ENCODE data around the gene GSTT4.
"Not testable (repeated sequence)": the region's sequence is repeated elsewhere in the genome, so short reads cannot be mapped to it uniquely, and the experiment has no call there.

Gene GSTT4

GRCh38 chr22:24010018-24010391 is 4.8 kb upstream of the GSTT4 start:
- in situ Hi-C loops (cut with MboI; ENCODE audit: low sequenced_read_pairs), result no loop called here
- H3K36me3 ChIP-seq (replicated peaks), result no peaks in the 10 kb centered on the region; the same call in 1 of the 2 replicates
- no peaks in the 10 kb centered on the region for H3K27me3 ChIP-seq (ENCODE audit: low read depth)
- no peak for DNase-seq (ENCODE audit: low spot score in 2 of 2)
- no peaks in the 10 kb centered on the region for H3K9me3 ChIP-seq
- H3K4me3 ChIP-seq, result no peak overlapping the region
- peaks cover 5% of the 10 kb centered on the region; the same call in 1 of the 2 replicates for H3K4me1 ChIP-seq

- Histone ChIP-seq H3K4me1 (peaks cover 5% of the 10 kb centered on the region; the same call in 1 of the 2 replicates), H3K9me3 (no peaks in the 10 kb centered on the region), H3K36me3 (replicated peaks) (no peaks in the 10 kb centered on the region; the same call in 1 of the 2 replicates), H3K4me3 (no peak overlapping the region), H3K27me3 (ENCODE audit: low read depth) (no peaks in the 10 kb centered on the region)
- in situ Hi-C loops (cut with MboI; ENCODE audit: low sequenced_read_pairs), result no loop called here
- no peak for DNase-seq (ENCODE audit: low spot score in 2 of 2)
These were observed 4.2 kb upstream of the GSTT4 start for GRCh38 chr22:24009227-24010017.

- DNase-seq (ENCODE audit: low spot score in 2 of 2), result no peak
- H3K4me3 ChIP-seq, result no peak overlapping the region
- peaks cover 5% of the 10 kb centered on the region; the same call in 1 of the 2 replicates for H3K4me1 ChIP-seq
- H3K9me3 ChIP-seq, result no peaks in the 10 kb centered on the region
- H3K27me3 ChIP-seq (ENCODE audit: low read depth), result no peaks in the 10 kb centered on the region
- H3K36me3 ChIP-seq (replicated peaks), result no peaks in the 10 kb centered on the region; the same call in 1 of the 2 replicates
- in situ Hi-C loops (cut with MboI; ENCODE audit: low sequenced_read_pairs), result no loop called here
These were observed 3.4 kb upstream of the GSTT4 start for GRCh38 chr22:24008381-24009226.

- Histone ChIP-seq H3K4me3 (no peak overlapping the region), H3K9me3 (no peaks in the 10 kb centered on the region), H3K36me3 (replicated peaks) (no peaks in the 10 kb centered on the region; the same call in 1 of the 2 replicates), H3K4me1 (peaks cover 5% of the 10 kb centered on the region; the same call in 1 of the 2 replicates), H3K27me3 (ENCODE audit: low read depth) (no peaks in the 10 kb centered on the region)
- in situ Hi-C loops (cut with MboI; ENCODE audit: low sequenced_read_pairs), result no loop called here
- DNase-seq (ENCODE audit: low spot score in 2 of 2), result no peak
These were observed 2.7 kb upstream of the GSTT4 start for GRCh38 chr22:24008022-24008283.

GRCh38 chr22:24007253-24008021 is 2.2 kb upstream of the GSTT4 start:
- H3K4me3 ChIP-seq, result no peak overlapping the region
- H3K36me3 ChIP-seq (replicated peaks), result no peaks in the 10 kb centered on the region; the same call in 1 of the 2 replicates
- DNase-seq (ENCODE audit: low spot score in 2 of 2), result no peak
- H3K4me1 ChIP-seq, result peaks cover 5% of the 10 kb centered on the region; the same call in 1 of the 2 replicates
- no peaks in the 10 kb centered on the region for H3K9me3 ChIP-seq
- H3K27me3 ChIP-seq (ENCODE audit: low read depth), result no peaks in the 10 kb centered on the region
- in situ Hi-C loops (cut with MboI; ENCODE audit: low sequenced_read_pairs), result no loop called here

- in situ Hi-C loops (cut with MboI; ENCODE audit: low sequenced_read_pairs), result no loop called here
- H3K36me3 ChIP-seq (replicated peaks), result no peaks in the 10 kb centered on the region; the same call in 1 of the 2 replicates
These were observed 1.6 kb upstream of the GSTT4 start for GRCh38 chr22:24006914-24007214.

GRCh38 chr22:24006207-24006913 is 1.1 kb upstream of the GSTT4 start:
- in situ Hi-C loops (cut with MboI; ENCODE audit: low sequenced_read_pairs), result no loop called here
- H3K4me1 ChIP-seq, result no peaks in the 10 kb centered on the region
- no peak for DNase-seq (ENCODE audit: low spot score in 2 of 2)

More at GRCh38 chr22:24006914-24007214, 1.6 kb upstream of the GSTT4 start:
- H3K9me3 ChIP-seq, result no peaks in the 10 kb centered on the region
- no peaks in the 10 kb centered on the region; the same call in 1 of the 2 replicates for H3K4me1 ChIP-seq
- no peak for DNase-seq (ENCODE audit: low spot score in 2 of 2)
- H3K27me3 ChIP-seq (ENCODE audit: low read depth), result no peaks in the 10 kb centered on the region
- no peak overlapping the region for H3K4me3 ChIP-seq

GRCh38 chr22:24003887-24004286 is 1.4 kb downstream of the GSTT4 start:
- DNase-seq (ENCODE audit: low spot score in 2 of 2), result no peak
- in situ Hi-C loops (cut with MboI; ENCODE audit: low sequenced_read_pairs), result no loop called here
- H3K4me3 ChIP-seq, result no peak overlapping the region
- H3K27me3 ChIP-seq (ENCODE audit: low read depth), result no peaks in the 10 kb centered on the region
- H3K4me1 ChIP-seq, result no peaks in the 10 kb centered on the region
- H3K36me3 ChIP-seq (replicated peaks), result no peaks in the 10 kb centered on the region
- H3K9me3 ChIP-seq, result no peaks in the 10 kb centered on the region

More at GRCh38 chr22:24006207-24006913, 1.1 kb upstream of the GSTT4 start:
- no peaks in the 10 kb centered on the region for H3K9me3 ChIP-seq
- no peaks in the 10 kb centered on the region for H3K27me3 ChIP-seq (ENCODE audit: low read depth)
- H3K4me3 ChIP-seq, result no peak overlapping the region
- no peaks in the 10 kb centered on the region; the same call in 1 of the 2 replicates for H3K36me3 ChIP-seq (replicated peaks)

GRCh38 chr22:24002851-24003250 is 2.4 kb downstream of the GSTT4 start:
- no peak for DNase-seq (ENCODE audit: low spot score in 2 of 2)
- Histone ChIP-seq H3K27me3 (ENCODE audit: low read depth) (no peaks in the 10 kb centered on the region), H3K4me3 (no peak overlapping the region), H3K36me3 (replicated peaks) (no peaks in the 10 kb centered on the region), H3K4me1 (no peaks in the 10 kb centered on the region), H3K9me3 (no peaks in the 10 kb centered on the region)
- in situ Hi-C loops (cut with MboI; ENCODE audit: low sequenced_read_pairs), result no loop called here

- in situ Hi-C loops (cut with MboI; ENCODE audit: low sequenced_read_pairs), result no loop called here
- H3K4me1 ChIP-seq, result no peaks in the 10 kb centered on the region
- H3K27me3 ChIP-seq (ENCODE audit: low read depth), result no peaks in the 10 kb centered on the region
- DNase-seq (ENCODE audit: low spot score in 2 of 2), result no peak
- H3K4me3 ChIP-seq, result no peak overlapping the region
- no peaks in the 10 kb centered on the region for H3K36me3 ChIP-seq (replicated peaks)
- no peaks in the 10 kb centered on the region for H3K9me3 ChIP-seq
These were observed 3.0 kb downstream of the GSTT4 start for GRCh38 chr22:24002272-24002671.

- H3K4me1 ChIP-seq, result no peaks in the 10 kb centered on the region
- no peaks in the 10 kb centered on the region for H3K9me3 ChIP-seq
- H3K36me3 ChIP-seq (replicated peaks), result no peaks in the 10 kb centered on the region
- H3K27me3 ChIP-seq (ENCODE audit: low read depth), result no peaks in the 10 kb centered on the region
- no peak for DNase-seq (ENCODE audit: low spot score in 2 of 2)
- H3K4me3 ChIP-seq, result no peak overlapping the region
- in situ Hi-C loops (cut with MboI; ENCODE audit: low sequenced_read_pairs), result no loop called here
These were observed 3.9 kb downstream of the GSTT4 start for GRCh38 chr22:24001314-24001713.

- H3K36me3 ChIP-seq (replicated peaks); H3K4me3 ChIP-seq; H3K9me3 ChIP-seq; H3K27me3 ChIP-seq (ENCODE audit: low read depth); DNase-seq (ENCODE audit: low spot score in 2 of 2); in situ Hi-C loops (cut with MboI; ENCODE audit: low sequenced_read_pairs); H3K4me1 ChIP-seq: not testable (repeated sequence)
These were observed 5.5 kb downstream of the GSTT4 start for GRCh38 chr22:23999779-24000178.

GRCh38 chr22:23997092-23997491 is 8.2 kb downstream of the GSTT4 start:
- Histone ChIP-seq H3K36me3 (replicated peaks) (no peaks in the 10 kb centered on the region), H3K9me3 (no peaks in the 10 kb centered on the region), H3K4me1 (no peaks in the 10 kb centered on the region), H3K27me3 (ENCODE audit: low read depth) (no peaks in the 10 kb centered on the region), H3K4me3 (no peak overlapping the region)
- in situ Hi-C loops (cut with MboI; ENCODE audit: low sequenced_read_pairs), result no loop called here
- no peak for DNase-seq (ENCODE audit: low spot score in 2 of 2)

All from HAP-1 (cell line).